PFSK-1 (cell line): ENCODE results near the gene BCR.

Experiments used
- FOXP2 ChIP-seq: optimal IDR thresholded peaks from 2 replicates; pipeline ENCODE3; 2011; ENCODE audit warnings: borderline replicate concordance, control low read depth, inconsistent platforms; ENCODE audit not compliant: insufficient read depth; ENCODE audit errors: extremely low read length, extremely low read depth
- POLR2AphosphoS5 ChIP-seq: IDR thresholded peaks from 2 replicates; pipeline ENCODE4 v1.6.1; 2012; ENCODE audit warnings: low read depth, mild to moderate bottlenecking, control low read depth, low read length, moderate library complexity
- REST ChIP-seq, 2 experiments: IDR thresholded peaks; 2 replicates each; pipeline versions ENCODE4 v1.6.1 to v1.8.0; 2011 to 2012; ENCODE audit warnings: low read depth in 2 of 2, low read length in 2 of 2, control low read depth in 1 of 2, inconsistent platforms in 1 of 2, mild to moderate bottlenecking in 1 of 2, moderate library complexity in 1 of 2; ENCODE audit not compliant: insufficient read depth in 1 of 2
- SIN3A ChIP-seq: IDR thresholded peaks from 2 replicates; pipeline ENCODE4 v1.6.1; 2012; ENCODE audit warnings: mild to moderate bottlenecking, low read length, moderate library complexity, borderline replicate concordance; ENCODE audit not compliant: insufficient read depth
- TAF1 ChIP-seq: IDR thresholded peaks from 2 replicates; pipeline ENCODE4 v1.6.1; 2012; ENCODE audit warnings: low read length, control low read depth, borderline replicate concordance; ENCODE audit not compliant: insufficient read depth

Gene BCR

GRCh38 chr22:23255506-23256170, 75.3 kb downstream of the BCR start:
- no peak for TF ChIP-seq FOXP2
- TF ChIP-seq REST (IDR thresholded peaks at IDR 0.05; ENCODE audit: insufficient read depth in 1 of 2, low read depth in 2 of 2, low read length in 2 of 2): no peak
- no peak for TF ChIP-seq TAF1
- TF ChIP-seq POLR2AphosphoS5: no peak
- TF ChIP-seq SIN3A: no peak

- TF ChIP-seq TAF1 (no peak), SIN3A (no peak), FOXP2 (no peak), POLR2AphosphoS5 (no peak), REST (IDR thresholded peaks at IDR 0.05; ENCODE audit: insufficient read depth in 1 of 2, low read depth in 2 of 2, low read length in 2 of 2) (no peak)
Observed at GRCh38 chr22:23256171-23256932, 76.0 kb downstream of the BCR start.

GRCh38 chr22:23256986-23257888, 76.9 kb downstream of the BCR start:
- TF ChIP-seq REST (IDR thresholded peaks at IDR 0.05; ENCODE audit: insufficient read depth in 1 of 2, low read depth in 2 of 2, low read length in 2 of 2) (no peak), POLR2AphosphoS5 (no peak), SIN3A (no peak), FOXP2 (no peak), TAF1 (no peak)

GRCh38 chr22:23257889-23258825, 77.8 kb downstream of the BCR start:
- TF ChIP-seq FOXP2 (no peak), POLR2AphosphoS5 (no peak), TAF1 (no peak), REST (IDR thresholded peaks at IDR 0.05; ENCODE audit: insufficient read depth in 1 of 2, low read depth in 2 of 2, low read length in 2 of 2) (no peak), SIN3A (no peak)
